ENCODE results near the gene HSF2BP. TPM values are rescaled to one million over a fixed set of nuclear protein-coding genes. Genes with fewer than 3 reads are reported as not detected.
A peak's percentile ranks its signal among the peaks of the same experiment; 100 is the strongest.

The HSF2BP gene
- total and polyA plus RNA-seq, 8 donors, result 0.11 to 0.32 (median 0.22) TPM

GRCh38 chr21:43648171-43648570 lies 11.1 kb downstream of the HSF2BP start:
- WGBS, 2 donors, result 58 to 75% methylated on average over 9 of the region's 9 CpGs
- ATAC-seq (no peak), DNase-seq (no peak), FAIRE-seq (no peak)
- Histone ChIP-seq H3K4me1 (no peaks in the 10 kb centered on the region), H3K27me3 (no peaks in the 10 kb centered on the region), H3K36me3 (no peaks in the 10 kb centered on the region), H3K27ac (no peak overlapping the region), H3K4me3 (no peak overlapping the region), H3K9me3 (no peaks in the 10 kb centered on the region)
- intact Hi-C loops (cut with DNase I), result no loop called here
- TF ChIP-seq, protein P1, sequence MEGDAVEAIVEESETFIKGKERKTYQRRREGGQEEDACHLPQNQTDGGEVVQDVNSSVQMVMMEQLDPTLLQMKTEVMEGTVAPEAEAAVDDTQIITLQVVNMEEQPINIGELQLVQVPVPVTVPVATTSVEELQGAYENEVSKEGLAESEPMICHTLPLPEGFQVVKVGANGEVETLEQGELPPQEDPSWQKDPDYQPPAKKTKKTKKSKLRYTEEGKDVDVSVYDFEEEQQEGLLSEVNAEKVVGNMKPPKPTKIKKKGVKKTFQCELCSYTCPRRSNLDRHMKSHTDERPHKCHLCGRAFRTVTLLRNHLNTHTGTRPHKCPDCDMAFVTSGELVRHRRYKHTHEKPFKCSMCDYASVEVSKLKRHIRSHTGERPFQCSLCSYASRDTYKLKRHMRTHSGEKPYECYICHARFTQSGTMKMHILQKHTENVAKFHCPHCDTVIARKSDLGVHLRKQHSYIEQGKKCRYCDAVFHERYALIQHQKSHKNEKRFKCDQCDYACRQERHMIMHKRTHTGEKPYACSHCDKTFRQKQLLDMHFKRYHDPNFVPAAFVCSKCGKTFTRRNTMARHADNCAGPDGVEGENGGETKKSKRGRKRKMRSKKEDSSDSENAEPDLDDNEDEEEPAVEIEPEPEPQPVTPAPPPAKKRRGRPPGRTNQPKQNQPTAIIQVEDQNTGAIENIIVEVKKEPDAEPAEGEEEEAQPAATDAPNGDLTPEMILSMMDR (IDR thresholded peaks at IDR 0.05), result no peak

GRCh38 chr21:43646550-43647260 lies 12.6 kb downstream of the HSF2BP start:
- Histone ChIP-seq H3K4me3 (no peak overlapping the region), H3K27ac (no peak overlapping the region), H3K9me3 (no peaks in the 10 kb centered on the region), H3K4me1 (no peaks in the 10 kb centered on the region), H3K36me3 (no peaks in the 10 kb centered on the region), H3K27me3 (no peaks in the 10 kb centered on the region)
- intact Hi-C loops (cut with DNase I), result no loop called here
- FAIRE-seq (peak; percentile 32), ATAC-seq (peak; percentile 99), DNase-seq (peak; percentile 81 to 95 (median 92))
- TF ChIP-seq, protein P1 (IDR thresholded peaks at IDR 0.05), result peak; percentile 95 to 98 (median 98)
- WGBS, 2 donors, result 20 to 21% methylated on average over 7 of the region's 7 CpGs

DNA sequence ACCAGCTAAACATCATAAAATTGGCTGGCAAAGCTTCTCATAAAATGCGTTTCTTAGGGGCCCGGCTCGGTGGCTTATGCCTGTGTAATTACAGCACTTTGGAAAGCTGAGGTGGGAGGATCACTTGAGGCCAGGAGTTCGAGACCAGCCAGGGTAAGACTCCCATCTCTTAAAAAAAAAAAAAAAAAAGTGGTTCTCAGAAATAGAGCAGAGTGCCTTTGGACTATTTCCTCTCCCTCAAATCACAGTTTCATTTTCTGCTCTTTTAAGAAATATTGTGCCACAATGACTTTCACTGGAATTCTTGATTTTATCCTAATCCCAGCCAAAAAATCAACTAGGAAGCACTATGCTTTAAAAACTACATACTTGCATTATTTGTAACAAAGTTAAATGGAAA lies 13.3 kb downstream of the HSF2BP start:
- Histone ChIP-seq H3K9me3 (no peaks in the 10 kb centered on the region), H3K27me3 (no peaks in the 10 kb centered on the region), H3K4me1 (no peaks in the 10 kb centered on the region), H3K36me3 (no peaks in the 10 kb centered on the region), H3K4me3 (no peak overlapping the region), H3K27ac (no peak overlapping the region)
- intact Hi-C loops (cut with DNase I), result no loop called here
- FAIRE-seq, result no peak
- peak in 1 of 4 donors; percentile 13 for ATAC-seq
- no peak for DNase-seq
- 34 to 46% methylated on average over 4 of the region's 4 CpGs for WGBS, 2 donors
- TF ChIP-seq, protein P1 (IDR thresholded peaks at IDR 0.05), result no peak

- no peaks in the 10 kb centered on the region for H3K9me3 ChIP-seq
- peak; percentile 56 for FAIRE-seq
- H3K27me3 ChIP-seq, result no peaks in the 10 kb centered on the region
- H3K27ac ChIP-seq, result no peak overlapping the region
- intact Hi-C loops (cut with DNase I), result no loop called here
- TF ChIP-seq, protein P1 (IDR thresholded peaks at IDR 0.05), result peak in 1 of 4 donors; percentile 12
- peak in 1 of 6 donors; percentile 29 for DNase-seq
- 31 to 36% methylated on average over 12 of the region's 12 CpGs for WGBS, 2 donors
- ATAC-seq, result peak; percentile 51 to 87 (median 70)
- no peaks in the 10 kb centered on the region for H3K36me3 ChIP-seq
- H3K4me3 ChIP-seq, result no peak overlapping the region
- H3K4me1 ChIP-seq, result peaks cover 0 to 4% (median under 1%) of the 10 kb centered on the region in 3 donors
Observed at GRCh38 chr21:43645136-43645891, 14.0 kb downstream of the HSF2BP start.

All from pancreas (tissue), 10 donors.